Fibroblast of mammary gland (primary cell): ENCODE data around the gene TIAL1.

ENCODE experiments used
- DNase-seq: peaks from one replicate; pipeline ENCODE4 v3.0.0-alpha.2; 2010; ENCODE audit warnings: low read depth
- H3K4me3 ChIP-seq: 2 replicates; pipeline ENCODE4 v1.5.1; 2011; ENCODE audit warnings: low read depth, mild to moderate bottlenecking, low read length, moderate library complexity; ENCODE audit not compliant: control insufficient read depth
- CTCF ChIP-seq: conservative IDR thresholded peaks from 2 replicates; pipeline ENCODE4 v1.5.1; 2011; ENCODE audit warnings: low read depth, low read length, inconsistent platforms; ENCODE audit not compliant: control insufficient read depth, insufficient read depth

The TIAL1 gene

DNA sequence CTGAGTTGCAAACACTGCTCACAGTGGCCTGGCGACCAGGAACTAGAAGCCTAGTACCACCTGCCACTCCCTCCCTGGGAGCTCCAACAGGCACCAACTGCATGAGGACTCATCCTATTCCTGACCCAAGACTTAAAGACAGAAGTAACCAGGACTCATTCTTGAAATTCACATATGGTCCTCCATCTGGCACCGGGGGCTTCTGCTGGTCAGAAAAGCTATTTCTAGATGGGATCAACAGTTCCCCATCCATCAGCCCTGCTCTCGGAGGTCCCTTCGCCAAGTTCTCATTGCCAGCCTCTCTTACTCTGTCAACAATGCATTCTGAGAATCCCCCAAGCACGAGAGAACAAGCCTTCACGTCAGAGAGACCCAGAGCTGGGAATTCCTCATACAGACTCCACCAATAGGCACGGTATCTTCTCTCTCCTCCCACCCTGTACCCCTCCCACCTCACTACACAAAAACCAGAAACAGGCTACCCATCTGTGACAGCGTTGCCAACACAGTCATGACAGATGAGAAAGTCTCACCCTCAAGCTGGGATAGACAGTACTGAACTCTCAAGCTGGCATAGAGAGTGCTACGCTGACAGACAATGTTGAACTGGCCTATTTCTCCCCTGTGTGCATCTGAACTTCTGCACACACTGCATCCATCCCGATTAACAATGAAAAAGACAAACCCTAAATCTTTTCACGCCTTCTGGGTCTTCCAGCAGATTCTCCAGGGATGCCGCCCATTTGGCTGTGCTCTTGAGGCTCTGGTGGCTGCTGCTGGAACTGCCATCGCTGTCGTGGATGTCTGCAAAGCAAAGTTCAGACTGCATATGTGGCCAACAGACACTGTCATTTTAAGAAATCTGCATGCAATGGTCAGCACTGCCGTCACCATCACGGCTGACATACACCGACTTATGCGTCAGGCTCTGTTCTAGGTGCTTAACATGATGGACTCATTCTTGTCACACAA lies 69.9 kb downstream of the TIAL1 start:
- no peak for TF ChIP-seq CTCF
- H3K4me3 ChIP-seq = no peak overlapping the region
- DNase-seq = no peak

DNA sequence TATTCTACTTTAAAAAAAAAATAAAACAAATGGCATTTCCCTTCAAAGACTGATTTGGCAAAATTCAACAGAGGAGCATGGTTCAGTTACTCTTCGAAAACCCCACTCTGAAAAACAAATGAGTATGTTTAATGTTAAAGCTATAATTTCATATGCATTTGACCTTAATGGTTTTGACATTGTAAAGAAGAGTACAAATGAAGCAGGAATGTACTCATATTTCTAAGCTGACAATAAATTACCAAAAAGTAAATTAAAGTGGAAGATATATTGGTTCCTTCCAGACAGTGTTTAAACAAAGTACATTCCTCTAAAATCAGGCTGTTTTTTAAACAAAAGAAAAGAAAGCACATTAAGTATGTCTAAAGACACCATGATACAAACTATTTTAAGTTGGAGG lies 70.6 kb downstream of the TIAL1 start:
- DNase-seq = no peak
- H3K4me3 ChIP-seq = no peak overlapping the region
- no peak for TF ChIP-seq CTCF

GRCh38 chr10:119525116-119525515 lies 71.6 kb downstream of the TIAL1 start:
- TF ChIP-seq CTCF = no peak
- DNase-seq = no peak
- no peak overlapping the region for H3K4me3 ChIP-seq

GRCh38 chr10:119524720-119525070 lies 72.1 kb downstream of the TIAL1 start:
- no peak for TF ChIP-seq CTCF
- H3K4me3 ChIP-seq = no peak overlapping the region
- no peak for DNase-seq

DNA sequence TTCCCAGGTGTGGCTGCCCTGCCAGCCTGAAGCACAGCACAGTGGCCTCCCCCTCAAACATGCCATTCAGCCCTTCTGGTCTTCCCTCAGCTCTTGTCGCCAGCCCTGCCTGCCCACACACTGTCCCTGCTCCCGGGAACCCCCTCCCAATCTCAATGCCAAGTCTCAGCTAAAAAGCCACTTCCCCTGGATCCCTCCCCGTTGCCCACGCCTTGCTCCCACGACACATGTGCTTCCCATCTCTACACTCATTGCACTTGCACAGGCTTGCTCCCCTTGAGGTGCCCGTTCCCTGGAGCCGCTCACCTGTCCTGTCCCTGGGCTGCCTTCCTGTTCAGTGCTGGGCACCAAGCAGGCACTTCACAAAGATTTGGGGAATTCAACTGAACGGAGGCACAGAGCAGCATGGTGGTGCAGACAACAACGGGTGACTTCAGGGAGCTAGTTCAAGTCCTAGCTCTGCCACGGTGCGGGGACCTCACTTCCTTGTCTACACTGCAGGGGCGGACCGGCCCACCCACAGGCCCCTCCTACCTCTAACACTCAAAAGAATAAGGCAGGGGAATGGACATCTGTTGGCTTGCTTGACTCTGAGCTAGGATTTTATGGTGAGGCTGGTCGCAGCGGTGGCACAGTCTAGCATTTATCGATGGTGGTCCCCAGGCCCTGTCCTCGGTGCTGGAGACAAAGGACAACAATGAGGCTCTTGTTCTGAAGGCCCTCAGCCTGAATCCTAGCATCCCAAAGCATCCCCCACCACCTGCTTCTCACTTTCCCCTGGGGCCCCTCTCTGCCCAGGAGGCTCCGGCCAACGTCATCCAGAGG lies 72.7 kb downstream of the TIAL1 start:
- DNase-seq = no peak
- no peak overlapping the region for H3K4me3 ChIP-seq
- TF ChIP-seq CTCF = no peak
